Mesenchymal stem cell (in vitro differentiated cells and primary cell): ENCODE measurements around the gene COMMD8.

ENCODE experiments used
- DNase-seq: peaks from one replicate; pipeline ENCODE4 v3.0.0-alpha.2; 2013
- H2AFZ ChIP-seq: one replicate; pipeline ENCODE4 v1.6.1; 2013; ENCODE audit warnings: low read depth, mild to moderate bottlenecking, control low read depth, inconsistent platforms, low read length, moderate library complexity
- H2AK5ac ChIP-seq: 2 replicates; pipeline ENCODE4 v1.6.1; 2013; ENCODE audit warnings: low read length, moderate library complexity, mild to moderate bottlenecking, inconsistent platforms; ENCODE audit not compliant: severe bottlenecking
- H2BK120ac ChIP-seq: one replicate; pipeline ENCODE4 v1.6.1; 2013; ENCODE audit warnings: low read depth, mild to moderate bottlenecking, inconsistent platforms, low read length, moderate library complexity
- H2BK12ac ChIP-seq, 2 experiments: one replicate each; pipeline ENCODE4 v1.6.1; 2013; ENCODE audit warnings: inconsistent platforms in 2 of 2, low read length in 2 of 2, mild to moderate bottlenecking in 2 of 2, moderate library complexity in 2 of 2, control low read depth in 1 of 2
- H2BK15ac ChIP-seq: one replicate; pipeline ENCODE4 v1.6.1; 2013; ENCODE audit warnings: mild to moderate bottlenecking, low read depth, inconsistent platforms; ENCODE audit not compliant: poor library complexity, severe bottlenecking
- H2BK5ac ChIP-seq: 2 replicates; pipeline ENCODE4 v1.6.1; 2013; ENCODE audit warnings: low read depth, mild to moderate bottlenecking, low read length, control low read depth, inconsistent platforms; ENCODE audit not compliant: poor library complexity, severe bottlenecking
- H3K14ac ChIP-seq, 2 experiments: one replicate each; pipeline ENCODE4 v1.6.1; 2013; ENCODE audit warnings: inconsistent platforms in 2 of 2, low read length in 2 of 2, control low read depth in 1 of 2, mild to moderate bottlenecking in 1 of 2, moderate library complexity in 1 of 2
- H3K18ac ChIP-seq, 2 experiments: one replicate each; pipeline ENCODE4 v1.6.1; 2013; ENCODE audit warnings: inconsistent platforms in 2 of 2, low read length in 2 of 2, control low read depth in 1 of 2, low read depth in 1 of 2, mild to moderate bottlenecking in 1 of 2
- H3K23ac ChIP-seq, 2 experiments: one replicate each; pipeline ENCODE4 v1.6.1; 2013; ENCODE audit warnings: inconsistent platforms in 2 of 2, low read length in 2 of 2, mild to moderate bottlenecking in 2 of 2, moderate library complexity in 2 of 2, control low read depth in 1 of 2
- H3K27ac ChIP-seq: 2 replicates; pipeline ENCODE4 v1.5.1; 2013; ENCODE audit warnings: mild to moderate bottlenecking, moderate library complexity, low read length, control low read depth, inconsistent platforms; ENCODE audit not compliant: poor library complexity, severe bottlenecking
- H3K27me3 ChIP-seq, 2 experiments: 2 replicates each; pipeline versions ENCODE4 v1.6.1 to v1.7.0; 2013; ENCODE audit warnings: low read length in 2 of 2, mild to moderate bottlenecking in 2 of 2, moderate library complexity in 2 of 2, control low read depth in 1 of 2, inconsistent platforms in 1 of 2; ENCODE audit not compliant: control insufficient read depth in 1 of 2, insufficient read depth in 1 of 2
- H3K36me3 ChIP-seq, 2 experiments: 2 replicates each; pipeline versions ENCODE4 v1.6.1 to v1.7.0; 2013; ENCODE audit warnings: low read length in 2 of 2, control low read depth in 1 of 2, inconsistent platforms in 1 of 2, low read depth in 1 of 2, mild to moderate bottlenecking in 1 of 2; ENCODE audit not compliant: insufficient read depth in 2 of 2, control insufficient read depth in 1 of 2
- H3K4ac ChIP-seq, 2 experiments: one replicate each; pipeline ENCODE4 v1.6.1; 2013; ENCODE audit warnings: inconsistent platforms in 2 of 2, low read length in 2 of 2, mild to moderate bottlenecking in 2 of 2, moderate library complexity in 2 of 2, control low read depth in 1 of 2, low read depth in 1 of 2
- H3K4me1 ChIP-seq: 2 replicates; pipeline ENCODE4 v1.6.1; 2013; ENCODE audit warnings: low read depth, low read length, control low read depth; ENCODE audit not compliant: control insufficient read depth, insufficient read depth
- H3K4me2 ChIP-seq: 2 replicates; pipeline ENCODE4 v1.6.1; 2013; ENCODE audit warnings: low read length, mild to moderate bottlenecking, inconsistent platforms; ENCODE audit not compliant: poor library complexity, severe bottlenecking
- H3K4me3 ChIP-seq, 2 experiments: 2 replicates each; pipeline versions ENCODE4 v1.5.1 to v1.7.0; 2013; ENCODE audit warnings: low read length in 2 of 2, mild to moderate bottlenecking in 2 of 2, control low read depth in 1 of 2, low read depth in 1 of 2; ENCODE audit not compliant: insufficient read depth in 1 of 2
- H3K79me1 ChIP-seq: replicated peaks from 2 replicates; pipeline ENCODE4 v1.6.1; 2013; ENCODE audit warnings: mild to moderate bottlenecking, control low read depth, low read length, inconsistent platforms; ENCODE audit not compliant: poor library complexity, severe bottlenecking
- H3K9ac ChIP-seq: 2 replicates; pipeline ENCODE4 v1.7.0; 2013; ENCODE audit warnings: mild to moderate bottlenecking, low read length, moderate library complexity
- H3K9me3 ChIP-seq: 2 replicates; pipeline ENCODE4 v1.7.0; 2013; ENCODE audit warnings: mild to moderate bottlenecking, low read length; ENCODE audit not compliant: control insufficient read depth
- H4K8ac ChIP-seq: one replicate; pipeline ENCODE4 v1.6.1; 2013; ENCODE audit warnings: inconsistent platforms, mild to moderate bottlenecking, low read length, moderate library complexity
- H4K91ac ChIP-seq: one replicate; pipeline ENCODE4 v1.6.1; 2013; ENCODE audit warnings: mild to moderate bottlenecking, low read length, inconsistent platforms
- WGBS: methylation state at CpG from one replicate; pipeline ENCODE4 v1.1.7; 2013; ENCODE audit warnings: mixed read lengths; 5-methylcytosine and 5-hydroxymethylcytosine counted together

The COMMD8 gene

DNA sequence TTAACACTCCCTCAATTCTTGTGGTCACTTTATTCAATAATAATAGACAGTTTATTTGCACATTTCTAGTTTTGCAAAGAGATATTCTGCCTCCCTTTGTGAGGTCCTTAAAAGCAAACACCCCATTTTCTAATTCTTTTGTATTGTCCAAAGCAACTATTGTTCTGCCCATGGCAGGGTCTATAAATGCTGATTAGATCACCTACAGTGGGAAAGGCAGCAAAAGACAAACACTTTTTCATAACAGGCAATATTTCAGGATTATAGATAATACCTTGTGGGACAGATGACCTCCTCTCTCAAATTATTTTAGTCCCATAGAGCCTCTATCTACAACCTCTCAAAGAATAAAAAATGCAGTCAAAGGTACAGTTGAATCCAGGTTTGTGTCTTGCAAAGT is 28.6 kb downstream of the COMMD8 start:
- Histone ChIP-seq H4K91ac (no peak overlapping the region), H3K27ac (no peak overlapping the region), H3K4ac (no peak overlapping the region), H3K36me3 (no peaks in the 10 kb centered on the region), H3K9ac (no peak overlapping the region), H3K9me3 (no peaks in the 10 kb centered on the region), H3K18ac (no peak overlapping the region), H2BK5ac (no peak overlapping the region), H2BK120ac (no peak overlapping the region), H3K79me1 (no peaks in the 10 kb centered on the region), H4K8ac (no peak overlapping the region), H3K14ac (no peak overlapping the region), H2AFZ (no peak overlapping the region), H3K4me3 (no peak overlapping the region), H2BK15ac (no peak overlapping the region), H3K4me1 (peaks cover 1% of the 10 kb centered on the region), H2AK5ac (no peak overlapping the region), H2BK12ac (no peak overlapping the region), H3K4me2 (no peak overlapping the region), H3K23ac (no peak overlapping the region), H3K27me3 (no peaks in the 10 kb centered on the region)
- no peak for DNase-seq

DNA sequence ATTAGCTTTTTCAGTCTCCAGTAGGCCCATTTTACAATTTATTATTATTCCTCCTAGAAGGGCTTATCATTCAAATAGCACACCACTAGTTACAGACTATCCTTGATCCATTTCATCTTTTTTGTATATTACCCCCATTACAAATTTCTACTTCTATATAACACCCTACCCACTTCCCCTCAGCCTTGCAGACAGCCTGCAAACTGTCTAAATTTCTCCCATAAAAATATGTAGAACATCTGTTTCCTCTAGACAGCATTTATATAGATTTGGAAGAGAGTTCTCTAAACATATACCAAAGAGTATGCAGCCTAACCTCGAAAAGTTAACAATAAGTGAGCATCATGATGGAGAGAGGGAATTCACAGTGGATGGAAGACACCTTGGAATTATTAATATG is 30.8 kb downstream of the COMMD8 start:
- Histone ChIP-seq H3K79me1 (no peaks in the 10 kb centered on the region), H3K9me3 (no peaks in the 10 kb centered on the region), H3K14ac (no peak overlapping the region), H4K91ac (no peak overlapping the region), H3K23ac (no peak overlapping the region), H2BK5ac (no peak overlapping the region), H3K27me3 (no peaks in the 10 kb centered on the region), H3K4me3 (no peak overlapping the region), H3K4ac (no peak overlapping the region), H2BK120ac (no peak overlapping the region), H3K27ac (no peak overlapping the region), H2AFZ (no peak overlapping the region), H3K4me1 (peaks cover 1% of the 10 kb centered on the region), H3K9ac (no peak overlapping the region), H3K18ac (no peak overlapping the region), H3K36me3 (no peaks in the 10 kb centered on the region), H3K4me2 (no peak overlapping the region), H2BK15ac (no peak overlapping the region), H2BK12ac (no peak overlapping the region), H2AK5ac (no peak overlapping the region), H4K8ac (no peak overlapping the region)
- no peak for DNase-seq
- 100% methylated on average over 1 of the region's 1 CpG for WGBS

DNA sequence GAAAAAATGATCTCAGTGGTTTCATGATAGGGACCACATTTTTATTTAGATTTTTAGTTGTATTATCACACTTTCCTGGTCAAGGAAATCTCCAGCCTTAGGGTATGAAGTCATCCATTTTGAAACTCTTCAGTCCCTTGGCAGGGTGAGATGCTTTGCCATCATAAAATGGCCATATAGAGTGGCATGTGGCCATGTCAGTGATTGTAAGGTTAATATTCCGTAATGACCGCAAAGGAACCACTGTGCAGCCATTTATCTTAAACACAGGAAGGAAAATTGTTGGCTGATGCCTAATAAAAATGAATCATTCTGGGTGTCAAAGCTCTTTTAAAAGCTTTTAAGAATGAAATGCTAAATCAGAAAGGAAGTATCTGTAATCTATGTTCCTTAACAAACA is 35.6 kb downstream of the COMMD8 start:
- Histone ChIP-seq H3K4me1 (peaks cover 1% of the 10 kb centered on the region), H4K8ac (no peak overlapping the region), H3K14ac (no peak overlapping the region), H3K18ac (no peak overlapping the region), H3K4me2 (no peak overlapping the region), H2BK15ac (no peak overlapping the region), H2AK5ac (no peak overlapping the region), H3K9me3 (no peaks in the 10 kb centered on the region), H2BK120ac (no peak overlapping the region), H3K4ac (no peak overlapping the region), H4K91ac (no peak overlapping the region), H2BK12ac (no peak overlapping the region), H3K36me3 (no peaks in the 10 kb centered on the region), H3K27ac (no peak overlapping the region), H2BK5ac (no peak overlapping the region), H3K4me3 (no peak overlapping the region), H3K23ac (no peak overlapping the region), H2AFZ (no peak overlapping the region), H3K79me1 (no peaks in the 10 kb centered on the region), H3K9ac (no peak overlapping the region), H3K27me3 (peaks cover 0 to 6% of the 10 kb centered on the region in 2 experiments)
- no peak for DNase-seq
- 97% methylated on average over 2 of the region's 2 CpGs for WGBS

DNA sequence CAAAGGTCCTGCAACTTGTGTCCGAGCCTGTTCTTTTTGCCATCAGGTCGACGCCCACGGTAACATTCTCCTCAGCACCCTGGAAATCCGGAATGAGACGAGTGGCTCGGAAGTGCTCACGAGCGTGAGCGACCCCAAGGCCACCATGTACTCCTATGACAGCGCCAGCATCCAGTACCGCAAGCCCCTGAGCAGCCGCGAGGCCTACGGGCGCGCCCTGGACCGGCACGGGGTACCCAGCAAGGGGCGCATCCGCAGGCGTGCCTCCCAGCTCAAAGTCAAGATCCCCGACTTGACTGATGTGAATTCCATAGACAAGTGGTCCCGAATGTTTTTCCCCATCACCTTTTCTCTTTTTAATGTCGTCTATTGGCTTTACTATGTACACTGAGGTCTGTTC is 37.9 kb downstream of the COMMD8 start:
- DNase-seq: no peak
- no peak overlapping the region for H2BK12ac ChIP-seq
- 95% methylated on average over 25 of the region's 25 CpGs for WGBS
- no peak overlapping the region for H3K27ac ChIP-seq
- H3K9ac ChIP-seq: no peak overlapping the region
- H3K4me1 ChIP-seq: peaks cover 1% of the 10 kb centered on the region
- H3K14ac ChIP-seq: no peak overlapping the region
- H3K4me3 ChIP-seq: peak overlapping the region in 1 of 2 experiments; percentile 18
- H2BK120ac ChIP-seq: no peak overlapping the region
- H4K8ac ChIP-seq: no peak overlapping the region
- no peaks in the 10 kb centered on the region for H3K36me3 ChIP-seq
- H2BK15ac ChIP-seq: no peak overlapping the region
- no peaks in the 10 kb centered on the region for H3K79me1 ChIP-seq
- H2AFZ ChIP-seq: no peak overlapping the region
- no peak overlapping the region for H3K18ac ChIP-seq
- H4K91ac ChIP-seq: no peak overlapping the region
- no peak overlapping the region for H2AK5ac ChIP-seq
- H3K4ac ChIP-seq: no peak overlapping the region
- H2BK5ac ChIP-seq: no peak overlapping the region
- H3K9me3 ChIP-seq: no peaks in the 10 kb centered on the region
- no peak overlapping the region for H3K4me2 ChIP-seq
- no peak overlapping the region for H3K23ac ChIP-seq
- H3K27me3 ChIP-seq: peaks cover 0 to 6% of the 10 kb centered on the region in 2 experiments
